A549 treated with AZD9567 at 1 μM for 4 hours (cell line): ENCODE data around the gene CAPS2. TPM values are rescaled to one million over a fixed set of nuclear protein-coding genes. Genes with fewer than 3 reads are reported as not detected.

Experiments
- total RNA-seq: library from RNA; stranded (reverse); fragments of 200-300 nt; extraction: Qiagen RNA extraction; gene quantifications from 5 replicates; pipeline ENCODE4 v1.2.3, GENCODE V29; 2022; ENCODE audit not compliant: insufficient read depth

Gene CAPS2
- total RNA-seq: 0.90 to 1.0 TPM (median 1.00 TPM) in 4 of 5 replicates, not detected in the other

GRCh38 chr12:75329918-75330826 is at the start of gene CAPS2:
Gene CAPS2, minus strand, starts transcription at chr12:75330324. Its CDS starts 3,826 bp downstream, at chr12:75326498.

GRCh38 chr12:75334384-75335030 is 4.4 kb upstream of the CAPS2 start, which contains the start of gene GLIPR1L1:
Gene GLIPR1L1, plus strand, starts transcription at chr12:75334670. Its CDS starts 59 bp downstream, at chr12:75334729.

Other genes with a start within 250 kb of the CAPS2 start
- gene KCNC2, start 120.5 kb downstream of the CAPS2 start, total RNA-seq: not detected in 5 replicates
- gene GLIPR1L1, start 4.3 kb upstream of the CAPS2 start, total RNA-seq: 0.09 TPM in 1 of 5 replicates, not detected in the others
- 0.06 to 0.33 TPM (median 0.14 TPM) in 4 of 5 replicates, not detected in the other for gene GLIPR1L2, start 60.8 kb upstream of the CAPS2 start, total RNA-seq
- 23.4 to 31.3 TPM (median 27.7 TPM) in 5 replicates for gene GLIPR1, start 150.4 kb upstream of the CAPS2 start, total RNA-seq
- 51.7 to 71.4 TPM (median 56.6 TPM) in 5 replicates for gene KRR1, start 181.3 kb upstream of the CAPS2 start, total RNA-seq